SU-DHL-6 (cell line): ENCODE results near the gene NEK11.

ENCODE experiments used
- H2AFZ ChIP-seq: fragments of 200-600 bp; sonication (generic); 2 replicates; pipeline ENCODE4 v1.6.1; 2014; ENCODE audit warnings: low read depth, mild to moderate bottlenecking, moderate library complexity, mixed read lengths, antibody characterized with exemption, low read length; ENCODE audit not compliant: severe bottlenecking
- H3F3A ChIP-seq: fragments of 200-600 bp; shearing (Covaris generic); 2 replicates; pipeline ENCODE4 v1.6.0; 2016; ENCODE audit warnings: antibody characterized with exemption, mild to moderate bottlenecking; ENCODE audit not compliant: insufficient read depth
- H3K27ac ChIP-seq: fragments of 200-600 bp; sonication (generic); 2 replicates; pipeline ENCODE4 v1.5.1; 2016; ENCODE audit warnings: low read depth, mild to moderate bottlenecking, low read length, moderate library complexity, mixed read lengths
- H3K27me3 ChIP-seq: fragments of 200-600 bp; sonication (generic), shearing (Covaris generic); 2 replicates; pipeline ENCODE4 v1.6.0; 2014; ENCODE audit warnings: mild to moderate bottlenecking, low read length
- H3K36me3 ChIP-seq: fragments of 200-600 bp; sonication (generic); 2 replicates; pipeline ENCODE4 v1.6.1; 2014; ENCODE audit warnings: mild to moderate bottlenecking, low read length, mixed read lengths
- H3K4me2 ChIP-seq: fragments of 300-600, 200-600 bp; shearing (Covaris generic), sonication (generic); 2 replicates; pipeline ENCODE4 v1.6.0; 2014; ENCODE audit warnings: low read length, low read depth, mild to moderate bottlenecking; ENCODE audit not compliant: poor library complexity, severe bottlenecking
- H3K4me3 ChIP-seq: fragments of 200-600 bp; sonication (generic); 2 replicates; pipeline ENCODE4 v1.5.1; 2014; ENCODE audit warnings: antibody characterized with exemption, low read length, mild to moderate bottlenecking, mixed read lengths; ENCODE audit not compliant: insufficient read depth, poor library complexity, severe bottlenecking
- H3K79me2 ChIP-seq: fragments of 200-600 bp; sonication (generic); 2 replicates; pipeline ENCODE4 v1.6.1; 2014; ENCODE audit warnings: mild to moderate bottlenecking, low read length, moderate library complexity; ENCODE audit not compliant: insufficient read depth
- H3K9ac ChIP-seq: fragments of 200-600 bp; sonication (generic); 2 replicates; pipeline ENCODE4 v1.7.0; 2014; ENCODE audit warnings: mild to moderate bottlenecking, low read length
- H3K9me2 ChIP-seq: fragments of 200-600 bp; sonication (generic); replicated peaks from 2 replicates; pipeline ENCODE4 v1.6.1; 2014; ENCODE audit warnings: low read length; ENCODE audit not compliant: insufficient read depth
- H3K9me3 ChIP-seq: fragments of 200-600 bp; sonication (generic); 2 replicates; pipeline ENCODE4 v1.6.1; 2014; ENCODE audit warnings: low read length, mixed read lengths; ENCODE audit not compliant: insufficient read depth
- H4K20me1 ChIP-seq: fragments of 200-600 bp; sonication (generic); 2 replicates; pipeline ENCODE4 v1.6.1; 2014; ENCODE audit warnings: low read depth, mild to moderate bottlenecking, antibody characterized with exemption, low read length, moderate library complexity, mixed read lengths
- EZH2phosphoT487 ChIP-seq: fragments of 200-600 bp; sonication (generic), shearing (Covaris generic); conservative IDR thresholded peaks from 2 replicates; pipeline ENCODE4 v1.6.1; 2018; ENCODE audit warnings: mild to moderate bottlenecking, antibody characterized with exemption, low read length, moderate library complexity, mixed read lengths
- TF ChIP-seq, protein P1 (sequence below): fragments of 200-600 bp; sonication (generic); IDR thresholded peaks from one replicate; pipeline ENCODE4 v1.5.1; 2017; ENCODE audit warnings: antibody characterized with exemption, mild to moderate bottlenecking, low read length, moderate library complexity; ENCODE audit not compliant: insufficient read depth, poor library complexity, severe bottlenecking

Gene NEK11

DNA sequence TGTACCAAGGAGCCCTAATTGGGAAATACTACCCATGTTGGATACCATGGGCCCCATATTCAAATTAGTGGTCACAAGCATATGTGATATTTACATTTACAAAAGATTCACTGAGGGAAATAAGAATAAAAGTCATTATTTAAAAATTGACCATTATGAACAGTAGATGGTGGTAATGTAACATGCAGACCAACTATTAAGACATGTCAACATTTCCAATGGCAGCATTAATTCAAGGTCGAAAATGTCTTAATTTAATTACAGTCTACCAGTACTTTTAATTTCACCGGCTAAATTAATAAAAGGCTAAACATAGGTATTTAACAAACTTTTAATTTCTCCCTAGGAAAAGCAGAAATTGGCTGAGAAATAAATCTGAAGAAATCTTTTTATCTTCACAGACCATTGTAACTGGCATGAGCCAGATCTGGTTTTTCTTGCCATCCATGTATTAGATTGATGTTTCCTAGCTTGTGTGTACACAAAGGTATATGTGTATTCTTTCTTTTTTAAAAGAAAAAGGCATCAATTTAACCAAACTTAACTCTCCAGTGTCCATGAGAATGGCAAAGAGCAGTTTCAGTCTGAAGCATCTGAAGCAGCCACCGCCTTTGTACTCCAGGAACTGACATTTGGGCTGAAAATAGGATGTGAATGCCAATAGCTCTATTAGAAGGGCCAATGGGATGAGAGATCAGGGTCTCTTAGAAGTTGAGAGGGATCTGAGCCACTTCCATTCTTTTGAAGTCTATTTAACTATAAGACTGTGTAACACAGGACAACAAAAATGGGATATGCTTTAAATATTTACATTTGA, 26.6 kb downstream of the NEK11 start:
- no peak overlapping the region for H3K4me3 ChIP-seq
- H3F3A ChIP-seq, result no peaks in the 10 kb centered on the region
- H3K4me2 ChIP-seq, result no peak overlapping the region

DNA sequence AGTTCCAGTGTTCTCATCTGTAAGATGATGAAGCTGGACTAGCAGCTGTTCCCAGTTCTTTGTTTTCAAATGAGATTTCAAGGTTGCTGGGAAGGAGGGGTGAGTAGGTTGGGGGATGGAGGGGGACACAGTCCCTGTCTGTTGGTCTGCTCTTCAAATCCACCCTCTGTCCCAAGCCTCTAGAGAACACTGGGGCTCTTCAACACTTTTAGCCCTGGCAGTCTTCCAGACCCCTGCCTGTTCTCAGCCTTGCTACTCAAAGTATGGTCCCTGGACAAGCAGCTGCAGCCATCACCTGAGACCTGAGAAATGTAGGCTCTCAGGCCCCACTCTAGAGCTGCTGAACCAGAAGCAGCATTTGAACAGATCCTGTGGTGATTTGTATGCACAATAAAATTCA, 41.3 kb downstream of the NEK11 start:
- H3K9me2 ChIP-seq, result no peaks in the 10 kb centered on the region
- no peaks in the 10 kb centered on the region for H3K36me3 ChIP-seq

More for the DNA sequence above, 26.6 kb downstream of the NEK11 start:
- Histone ChIP-seq H3K27ac (no peak overlapping the region), H3K79me2 (no peaks in the 10 kb centered on the region), H3K9ac (no peak overlapping the region), H3K9me2 (no peaks in the 10 kb centered on the region), H3K27me3 (no peaks in the 10 kb centered on the region), H3K36me3 (no peaks in the 10 kb centered on the region), H3K9me3 (no peaks in the 10 kb centered on the region), H4K20me1 (no peaks in the 10 kb centered on the region), H2AFZ (no peak overlapping the region)
- TF ChIP-seq, protein P1, sequence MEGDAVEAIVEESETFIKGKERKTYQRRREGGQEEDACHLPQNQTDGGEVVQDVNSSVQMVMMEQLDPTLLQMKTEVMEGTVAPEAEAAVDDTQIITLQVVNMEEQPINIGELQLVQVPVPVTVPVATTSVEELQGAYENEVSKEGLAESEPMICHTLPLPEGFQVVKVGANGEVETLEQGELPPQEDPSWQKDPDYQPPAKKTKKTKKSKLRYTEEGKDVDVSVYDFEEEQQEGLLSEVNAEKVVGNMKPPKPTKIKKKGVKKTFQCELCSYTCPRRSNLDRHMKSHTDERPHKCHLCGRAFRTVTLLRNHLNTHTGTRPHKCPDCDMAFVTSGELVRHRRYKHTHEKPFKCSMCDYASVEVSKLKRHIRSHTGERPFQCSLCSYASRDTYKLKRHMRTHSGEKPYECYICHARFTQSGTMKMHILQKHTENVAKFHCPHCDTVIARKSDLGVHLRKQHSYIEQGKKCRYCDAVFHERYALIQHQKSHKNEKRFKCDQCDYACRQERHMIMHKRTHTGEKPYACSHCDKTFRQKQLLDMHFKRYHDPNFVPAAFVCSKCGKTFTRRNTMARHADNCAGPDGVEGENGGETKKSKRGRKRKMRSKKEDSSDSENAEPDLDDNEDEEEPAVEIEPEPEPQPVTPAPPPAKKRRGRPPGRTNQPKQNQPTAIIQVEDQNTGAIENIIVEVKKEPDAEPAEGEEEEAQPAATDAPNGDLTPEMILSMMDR, result no peak
- no peak for TF ChIP-seq EZH2phosphoT487

DNA sequence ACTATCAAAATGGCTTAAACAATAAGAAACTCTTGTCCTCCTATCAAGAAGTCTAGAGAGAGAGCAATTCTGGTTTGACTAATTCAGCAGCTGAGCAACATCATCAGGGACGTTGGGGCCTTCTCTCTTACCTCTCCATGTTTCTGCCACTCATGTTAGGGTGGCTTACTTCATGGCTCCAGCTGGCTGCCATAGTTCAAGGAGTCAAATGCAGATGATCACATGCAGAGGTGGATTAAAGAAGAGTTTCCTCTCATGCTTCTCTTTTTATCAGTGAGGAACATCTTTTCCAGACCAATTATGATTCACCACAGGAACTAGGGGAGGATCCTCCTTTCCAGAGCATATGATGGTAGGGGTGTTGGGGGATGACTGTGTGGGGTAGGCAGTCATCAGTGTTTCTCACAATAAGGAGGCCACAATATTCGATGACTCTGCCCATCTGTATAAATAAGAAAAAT, 45.5 kb downstream of the NEK11 start:
- no peak overlapping the region for H2AFZ ChIP-seq
- TF ChIP-seq, protein P1, result no peak
- TF ChIP-seq EZH2phosphoT487, result no peak
- H3K27ac ChIP-seq, result no peak overlapping the region
- H3K4me2 ChIP-seq, result no peak overlapping the region
- no peaks in the 10 kb centered on the region for H3K36me3 ChIP-seq
- H4K20me1 ChIP-seq, result no peaks in the 10 kb centered on the region
- no peaks in the 10 kb centered on the region for H3K9me2 ChIP-seq
- H3K4me3 ChIP-seq, result no peak overlapping the region
- H3K79me2 ChIP-seq, result no peaks in the 10 kb centered on the region
- H3K9ac ChIP-seq, result no peak overlapping the region
- no peaks in the 10 kb centered on the region for H3F3A ChIP-seq
- no peaks in the 10 kb centered on the region for H3K9me3 ChIP-seq
- no peaks in the 10 kb centered on the region for H3K27me3 ChIP-seq

More for the DNA sequence above, 41.3 kb downstream of the NEK11 start:
- Histone ChIP-seq H3F3A (no peaks in the 10 kb centered on the region), H3K4me3 (no peak overlapping the region), H3K27me3 (no peaks in the 10 kb centered on the region), H3K79me2 (no peaks in the 10 kb centered on the region), H3K27ac (no peak overlapping the region), H3K4me2 (no peak overlapping the region), H3K9me3 (no peaks in the 10 kb centered on the region), H2AFZ (no peak overlapping the region), H3K9ac (no peak overlapping the region), H4K20me1 (no peaks in the 10 kb centered on the region)
- TF ChIP-seq, protein P1, result no peak
- no peak for TF ChIP-seq EZH2phosphoT487
